ENCODE measurements around the gene CNBD2. TPM values are rescaled to one million over a fixed set of nuclear protein-coding genes. Genes with fewer than 3 reads are reported as not detected.
A peak's percentile ranks its signal among the peaks of the same experiment; 100 is the strongest.
"Not testable (repeated sequence)": the region's sequence is repeated elsewhere in the genome, so short reads cannot be mapped to it uniquely, and the experiment has no call there.

The CNBD2 gene
- total RNA-seq, 6 donors from 2014 or later = 2.2 to 4.2 (median 3.7) TPM; not detected in 1

- Histone ChIP-seq H3K4me3 (peak overlapping the region; percentile 62 to 98 (median 84)), H3K36me3 (peaks cover 0 to 11% (median 0%) of the 10 kb centered on the region in 4 donors), H3K9me3 (no peaks in the 10 kb centered on the region), H3K27ac (peak overlapping the region; percentile 100), H3K4me1 (peaks cover 12 to 29% (median 22%) of the 10 kb centered on the region in 4 donors), H3K27me3 (no peaks in the 10 kb centered on the region)
- DNase-seq = no peak
- peak in 1 of 2 donors; percentile 24 for ATAC-seq (ENCODE audit: low FRiP score in 2 of 2)
- 72 to 75% methylated on average over 13 of the region's 13 CpGs for WGBS, 2 donors
- TF ChIP-seq CTCF (IDR thresholded peaks at IDR 0.05) = no peak
- TF ChIP-seq POLR2AphosphoS5 (IDR thresholded peaks at IDR 0.05) = no peak
- no peak for TF ChIP-seq EP300 (IDR thresholded peaks at IDR 0.05)
Measured at GRCh38 chr20:36051318-36052116, 83.1 kb downstream of the CNBD2 start.

- H3K9me3 ChIP-seq = no peaks in the 10 kb centered on the region
- no peaks in the 10 kb centered on the region for H3K27me3 ChIP-seq
- H3K4me1 ChIP-seq = peaks cover 8 to 24% (median 16%) of the 10 kb centered on the region in 4 donors
- H3K27ac ChIP-seq = no peak overlapping the region
- TF ChIP-seq CTCF (IDR thresholded peaks at IDR 0.05) (no peak), EP300 (IDR thresholded peaks at IDR 0.05) (no peak), POLR2A (IDR thresholded peaks at IDR 0.05) (no peak), POLR2AphosphoS5 (IDR thresholded peaks at IDR 0.05) (no peak)
- peaks cover 0 to 7% (median 0%) of the 10 kb centered on the region in 4 donors for H3K36me3 ChIP-seq
- 91 to 94% methylated on average over 6 of the region's 6 CpGs for WGBS, 2 donors
- no peak for ATAC-seq (ENCODE audit: low FRiP score in 2 of 2)
- H3K4me3 ChIP-seq = no peak overlapping the region
- DNase-seq = no peak
Measured at GRCh38 chr20:36052117-36052513, 83.7 kb downstream of the CNBD2 start.

- not testable (repeated sequence) for H3K4me3 ChIP-seq; DNase-seq; H3K36me3 ChIP-seq; H3K9me3 ChIP-seq; ATAC-seq (ENCODE audit: low FRiP score in 2 of 2); H3K4me1 ChIP-seq; H3K27me3 ChIP-seq; H3K27ac ChIP-seq
- WGBS, 2 donors = 88 to 90% methylated on average over 9 of the region's 9 CpGs
Measured at GRCh38 chr20:36053863-36054518, 85.6 kb downstream of the CNBD2 start.

- Histone ChIP-seq H3K4me3 (no peak overlapping the region), H3K27me3 (no peaks in the 10 kb centered on the region), H3K36me3 (no peaks in the 10 kb centered on the region), H3K27ac (no peak overlapping the region), H3K9me3 (no peaks in the 10 kb centered on the region), H3K4me1 (peaks cover 0 to 7% (median 5%) of the 10 kb centered on the region in 4 donors)
- 71 to 79% methylated on average over 4 of the region's 4 CpGs for WGBS, 2 donors
- TF ChIP-seq POLR2A (IDR thresholded peaks at IDR 0.05) (no peak), EP300 (IDR thresholded peaks at IDR 0.05) (no peak), CTCF (IDR thresholded peaks at IDR 0.05) (no peak), POLR2AphosphoS5 (IDR thresholded peaks at IDR 0.05) (no peak)
- no peak for DNase-seq
- no peak for ATAC-seq (ENCODE audit: low FRiP score in 2 of 2)
Measured at GRCh38 chr20:36055145-36055544, 86.8 kb downstream of the CNBD2 start.

GRCh38 chr20:36060676-36061075 is 92.3 kb downstream of the CNBD2 start:
- Histone ChIP-seq H3K4me1 (peaks cover 12 to 16% (median 13%) of the 10 kb centered on the region in 4 donors), H3K27ac (no peak overlapping the region), H3K9me3 (no peaks in the 10 kb centered on the region), H3K36me3 (no peaks in the 10 kb centered on the region), H3K27me3 (no peaks in the 10 kb centered on the region), H3K4me3 (no peak overlapping the region)
- no peak for ATAC-seq (ENCODE audit: low FRiP score in 2 of 2)
- 89 to 92% methylated on average over 1 of the region's 1 CpG for WGBS, 2 donors
- TF ChIP-seq EP300 (IDR thresholded peaks at IDR 0.05) (no peak), POLR2AphosphoS5 (IDR thresholded peaks at IDR 0.05) (no peak), POLR2A (IDR thresholded peaks at IDR 0.05) (no peak), CTCF (IDR thresholded peaks at IDR 0.05) (no peak)
- DNase-seq = no peak
